Activated naive CD8-positive, alpha-beta T cell treated with anti-CD3 and anti-CD28 coated beads, Interleukin-2, amount 10 ng/mL, durations not matched to agents 7 days and 5 days (primary cell): ENCODE measurements around the gene TCEA2. TPM values are rescaled to one million over a fixed set of nuclear protein-coding genes. Genes with fewer than 3 reads are reported as not detected.

ENCODE experiments used
- ATAC-seq: fragments of 150-1000 bp; cut with Tn5 transposase; one replicate; pipeline ENCODE4 v1.10.0; 2021; ENCODE audit warnings: low read depth, moderate library complexity
- POLR2A ChIA-PET: fragments of 350-600 bp; sonication (Branson Sonifier 250); formaldehyde crosslinking; loops from one replicate; lab custom pipeline; 2021; ENCODE audit warnings: antibody characterized with exemption; lab: Charles Lee
- DNase-seq: peaks from one replicate; pipeline ENCODE4 v3.0.0; 2021
- H3K27ac Mint-ChIP-seq: one replicate; pipeline ENCODE4 v1.8.0; 2022; ENCODE audit warnings: mild to moderate bottlenecking, mixed read lengths
- H3K27me3 Mint-ChIP-seq: one replicate; pipeline ENCODE4 v1.8.0; 2022; ENCODE audit warnings: mild to moderate bottlenecking, moderate library complexity, mixed read lengths
- H3K36me3 Mint-ChIP-seq: one replicate; pipeline ENCODE4 v1.8.0; 2021; ENCODE audit warnings: mild to moderate bottlenecking, mixed read lengths
- H3K4me1 Mint-ChIP-seq: one replicate; pipeline ENCODE4 v1.8.0; 2021; ENCODE audit warnings: mixed read lengths
- H3K4me3 Mint-ChIP-seq: one replicate; pipeline ENCODE4 v1.8.0; 2022; ENCODE audit warnings: mild to moderate bottlenecking, moderate library complexity, mixed read lengths
- H3K9me3 Mint-ChIP-seq: one replicate; pipeline ENCODE4 v1.8.0; 2021; ENCODE audit warnings: mixed read lengths
- total RNA-seq, 2 experiments: library from RNA; stranded (reverse); gene quantifications; one replicate each; pipeline ENCODE4 v1.2.3, GENCODE V29; 2021

Gene TCEA2
- total RNA-seq, 2 experiments from 2014 or later = 65.3 to 74.9 TPM

- H3K36me3 Mint-ChIP-seq = peaks cover 10% of the 10 kb centered on the region
- H3K27ac Mint-ChIP-seq = no peak overlapping the region
- ATAC-seq = no peak
- no peak for DNase-seq
- H3K4me1 Mint-ChIP-seq = peaks cover 23% of the 10 kb centered on the region
- POLR2A ChIA-PET = no interaction called here
- no peaks in the 10 kb centered on the region for H3K9me3 Mint-ChIP-seq
- H3K4me3 Mint-ChIP-seq = no peak overlapping the region
- no peaks in the 10 kb centered on the region for H3K27me3 Mint-ChIP-seq
Observed at GRCh38 chr20:64030371-64031134, 32.4 kb upstream of the TCEA2 start.

DNA sequence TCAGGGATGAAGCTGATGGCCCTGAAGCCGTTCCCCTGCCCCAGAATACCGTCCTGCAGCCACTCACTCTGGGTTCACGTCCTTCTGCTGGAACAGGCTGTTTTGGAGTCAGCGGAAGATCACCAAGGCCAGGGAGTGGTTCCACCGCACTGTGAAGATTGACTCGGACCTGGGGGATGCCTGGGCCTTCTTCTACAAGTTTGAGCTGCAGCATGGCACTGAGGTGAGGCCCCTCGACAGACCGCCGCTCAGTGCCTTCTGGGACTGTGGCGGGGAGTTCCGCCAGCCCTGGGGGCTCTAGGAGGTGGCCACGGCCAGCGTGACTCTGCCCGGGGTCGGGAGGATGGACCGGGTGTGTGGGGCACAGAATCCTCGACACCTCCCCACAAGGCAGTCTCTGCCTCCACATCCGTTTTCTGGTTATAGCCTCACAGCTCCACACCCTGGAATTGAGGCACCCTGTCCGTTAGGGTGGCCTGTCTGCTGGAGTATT is 31.1 kb upstream of the TCEA2 start:
- Mint-ChIP-seq H3K36me3 (peaks cover 10% of the 10 kb centered on the region), H3K9me3 (no peaks in the 10 kb centered on the region)
- POLR2A ChIA-PET = interaction anchor here (0.5 to 0.6 kb wide), 2 partner anchors 10 to 13 kb away, joined by 3 read pairs; no protein-coding TSS in a partner anchor

GRCh38 chr20:64032706-64033624 is 30.0 kb upstream of the TCEA2 start:
- Mint-ChIP-seq H3K9me3 (no peaks in the 10 kb centered on the region), H3K36me3 (peaks cover 8% of the 10 kb centered on the region), H3K27ac (peak overlapping the region; percentile 98), H3K4me3 (no peak overlapping the region), H3K4me1 (peaks cover 40% of the 10 kb centered on the region), H3K27me3 (no peaks in the 10 kb centered on the region)
- ATAC-seq (no peak), DNase-seq (no peak)
- POLR2A ChIA-PET = interaction anchor here (1.7 kb wide), 1 partner anchor 53 kb away, joined by 8 read pairs; the partner anchor contains the start of gene SAMD10

More for the DNA sequence above, 31.1 kb upstream of the TCEA2 start:
- Mint-ChIP-seq H3K4me1 (peaks cover 33% of the 10 kb centered on the region), H3K4me3 (no peak overlapping the region), H3K27ac (no peak overlapping the region), H3K27me3 (no peaks in the 10 kb centered on the region)
- ATAC-seq = no peak
- no peak for DNase-seq

- Mint-ChIP-seq H3K27ac (peak overlapping the region; percentile 98), H3K4me3 (peak overlapping the region; percentile 81), H3K9me3 (no peaks in the 10 kb centered on the region), H3K27me3 (no peaks in the 10 kb centered on the region), H3K4me1 (peaks cover 38% of the 10 kb centered on the region), H3K36me3 (peaks cover 8% of the 10 kb centered on the region)
- POLR2A ChIA-PET = interaction anchor here (1.0 to 1.7 kb wide), 2 partner anchors 54 to 513 kb away, joined by 4 to 8 read pairs; partner anchors contain the start of genes PPDPF and SAMD10
- DNase-seq (no peak), ATAC-seq (no peak)
Observed at GRCh38 chr20:64033981-64034493, 29.0 kb upstream of the TCEA2 start.

- Mint-ChIP-seq H3K4me1 (peaks cover 45% of the 10 kb centered on the region), H3K9me3 (no peaks in the 10 kb centered on the region), H3K27me3 (no peaks in the 10 kb centered on the region), H3K27ac (peak overlapping the region; percentile 98), H3K36me3 (peaks cover 9% of the 10 kb centered on the region), H3K4me3 (peak overlapping the region; percentile 84)
- ATAC-seq (peak; percentile 55), DNase-seq (peak; percentile 73)
- POLR2A ChIA-PET = interaction anchor here (1.1 to 7.1 kb wide), 4 partner anchors 8 to 55 kb away, joined by 3 to 142 read pairs (median 4); partner anchors contain the start of genes OPRL1, PRPF6, RGS19 and SAMD10
Observed at GRCh38 chr20:64035066-64035932, 27.7 kb upstream of the TCEA2 start.

DNA sequence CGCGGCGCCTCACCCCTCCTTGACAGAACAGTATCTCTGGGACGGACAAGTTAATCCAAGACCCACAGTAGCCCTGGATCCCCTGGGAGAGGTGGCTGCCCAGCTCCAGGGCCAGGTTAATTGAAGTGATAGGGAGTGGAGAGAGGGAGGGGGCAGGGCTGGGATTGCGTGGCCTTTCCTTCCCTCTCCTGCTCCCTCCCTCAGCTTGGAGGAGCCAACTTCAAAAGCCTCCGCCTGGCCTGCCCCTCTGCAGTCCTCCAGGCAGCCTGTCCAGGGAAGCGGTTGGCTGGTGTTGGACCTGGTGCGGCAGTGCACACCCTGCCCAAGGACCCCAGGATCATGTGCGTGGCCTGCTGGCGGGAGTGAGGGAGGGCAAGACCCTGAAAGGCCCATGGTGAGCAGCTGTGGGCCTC is 27.1 kb upstream of the TCEA2 start, which contains the start of gene C20orf204:
TSS of gene C20orf204 (plus strand) at position 250 of the 413 bp plus-strand sequence. CDS start at position 392, 142 bp downstream.
- Mint-ChIP-seq H3K27ac (peak within 1 kb of the TSS; percentile 98), H3K4me1 (peaks cover 51% of the 10 kb centered on the region), H3K36me3 (peaks cover 6% of the 10 kb centered on the region), H3K9me3 (no peaks in the 10 kb centered on the region), H3K4me3 (peak within 1 kb of the TSS; percentile 84), H3K27me3 (no peaks in the 10 kb centered on the region)
- ATAC-seq = no peak
- no peak for DNase-seq
- POLR2A ChIA-PET = interaction anchor here (1.0 to 7.1 kb wide), 6 partner anchors 9 to 401 kb away, joined by 3 to 142 read pairs (median 4); partner anchors contain the start of genes OPRL1, PRPF6, RGS19 and SAMD10

DNA sequence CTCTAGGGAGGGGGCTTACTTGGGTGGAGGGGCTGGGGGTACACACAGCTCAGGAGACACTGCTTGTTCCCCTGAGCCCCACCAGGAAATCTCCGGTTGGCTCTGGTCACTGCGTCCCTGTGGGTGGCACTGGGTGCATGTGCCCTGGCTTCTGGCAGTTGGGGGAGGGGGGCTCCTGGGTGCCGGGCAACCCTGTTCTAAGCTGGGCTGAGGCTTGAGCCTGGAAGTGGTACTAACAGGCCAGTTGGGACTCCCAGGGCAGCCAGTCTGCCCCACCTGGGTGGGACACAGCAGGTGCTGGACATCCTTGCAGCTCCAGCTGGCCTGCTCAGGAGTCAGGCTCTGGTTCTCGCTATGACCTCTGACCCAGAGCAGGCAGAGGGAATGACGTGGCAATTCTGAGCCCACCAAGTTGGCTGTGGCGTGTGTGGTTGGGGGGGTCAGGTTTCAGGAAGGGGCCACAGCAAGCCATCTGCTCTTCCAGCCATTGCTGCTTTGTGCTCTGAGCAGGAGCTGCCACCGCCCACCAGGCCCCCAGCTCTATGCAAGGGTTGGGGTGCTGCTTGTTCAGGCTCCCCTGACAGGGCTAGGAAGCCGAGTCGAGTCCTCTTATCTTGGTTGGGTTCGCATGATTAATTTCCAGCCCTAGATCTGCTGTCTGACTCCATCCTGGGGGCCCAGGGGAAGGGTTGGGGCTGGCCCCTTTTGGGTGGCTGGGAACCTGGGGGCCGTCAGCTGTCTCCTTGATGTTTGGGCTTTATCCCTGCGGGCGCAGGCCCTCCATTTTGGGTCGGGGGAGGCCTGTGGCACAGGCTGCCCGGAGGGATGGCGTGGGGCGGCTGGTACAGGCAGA is 26.4 kb upstream of the TCEA2 start:
- peak; percentile 51 for DNase-seq
- Mint-ChIP-seq H3K36me3 (peaks cover 6% of the 10 kb centered on the region), H3K27ac (peak overlapping the region; percentile 98), H3K4me3 (peak overlapping the region; percentile 84), H3K9me3 (no peaks in the 10 kb centered on the region), H3K27me3 (no peaks in the 10 kb centered on the region), H3K4me1 (peaks cover 55% of the 10 kb centered on the region)
- no peak for ATAC-seq
- POLR2A ChIA-PET = interaction anchor here (1.0 to 7.1 kb wide), 7 partner anchors 9 to 402 kb away, joined by 3 to 142 read pairs (median 4); partner anchors contain the start of genes OPRL1, PRPF6, RGS19 and SAMD10

DNA sequence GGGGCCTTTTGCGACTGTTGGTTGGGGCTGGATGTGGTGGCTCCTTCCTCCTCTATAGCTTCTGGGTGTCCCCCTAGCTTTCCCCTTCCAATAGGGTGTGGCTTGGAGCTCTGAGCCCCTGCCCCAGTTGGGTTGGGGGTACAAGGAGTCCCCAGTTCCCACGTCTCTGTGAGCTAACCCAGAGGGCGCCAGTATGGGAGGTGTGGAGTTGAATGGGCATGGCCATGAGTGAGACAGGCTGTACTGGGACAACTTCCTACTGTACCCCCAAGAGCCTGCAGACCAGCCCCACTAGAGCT is 25.9 kb upstream of the TCEA2 start:
- DNase-seq (peak; percentile 43), ATAC-seq (no peak)
- POLR2A ChIA-PET = interaction anchor here (1.0 to 7.1 kb wide), 6 partner anchors 20 to 402 kb away, joined by 3 to 142 read pairs (median 4); partner anchors contain the start of genes OPRL1, PRPF6, RGS19 and SAMD10
- H3K27me3 Mint-ChIP-seq = no peaks in the 10 kb centered on the region
- H3K4me1 Mint-ChIP-seq = peaks cover 55% of the 10 kb centered on the region
- no peaks in the 10 kb centered on the region for H3K9me3 Mint-ChIP-seq
- peaks cover 6% of the 10 kb centered on the region for H3K36me3 Mint-ChIP-seq
- peak overlapping the region; percentile 84 for H3K4me3 Mint-ChIP-seq
- peak overlapping the region; percentile 98 for H3K27ac Mint-ChIP-seq

GRCh38 chr20:64037498-64038213 is 25.3 kb upstream of the TCEA2 start:
- DNase-seq (peak; percentile 63), ATAC-seq (no peak)
- peaks cover 52% of the 10 kb centered on the region for H3K4me1 Mint-ChIP-seq
- H3K27ac Mint-ChIP-seq = peak overlapping the region; percentile 98
- no peaks in the 10 kb centered on the region for H3K9me3 Mint-ChIP-seq
- peaks cover 6% of the 10 kb centered on the region for H3K36me3 Mint-ChIP-seq
- H3K4me3 Mint-ChIP-seq = peak overlapping the region; percentile 84
- POLR2A ChIA-PET = interaction anchor here (0.9 to 7.1 kb wide), 12 partner anchors 16 to 81 kb away, joined by 3 to 142 read pairs (median 11); partner anchors contain the start of genes OPRL1, PRPF6, RGS19 and SAMD10
- no peaks in the 10 kb centered on the region for H3K27me3 Mint-ChIP-seq

DNA sequence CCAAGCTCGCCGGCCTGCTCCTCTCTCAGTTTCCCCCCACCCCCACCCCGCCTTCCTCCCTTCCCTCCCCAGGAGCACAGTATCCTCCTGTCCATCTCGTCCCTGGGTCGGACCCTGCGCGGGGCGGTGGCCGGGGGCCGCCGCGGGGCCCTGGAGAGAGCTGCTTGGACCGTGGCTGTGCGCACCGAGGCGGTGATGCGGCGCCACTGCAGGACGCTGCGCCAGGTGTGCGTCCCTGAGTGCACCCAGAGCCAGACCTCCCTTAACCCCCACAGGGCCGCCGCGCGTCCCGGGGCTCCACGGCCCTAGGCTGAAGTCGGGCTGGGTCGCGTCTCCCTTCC is 24.8 kb upstream of the TCEA2 start:
- peaks cover 52% of the 10 kb centered on the region for H3K4me1 Mint-ChIP-seq
- peak overlapping the region; percentile 84 for H3K4me3 Mint-ChIP-seq
- H3K27me3 Mint-ChIP-seq = no peaks in the 10 kb centered on the region
- H3K36me3 Mint-ChIP-seq = peaks cover 6% of the 10 kb centered on the region
- peak overlapping the region; percentile 98 for H3K27ac Mint-ChIP-seq
- no peaks in the 10 kb centered on the region for H3K9me3 Mint-ChIP-seq
- DNase-seq (no peak), ATAC-seq (peak; percentile 22)
- POLR2A ChIA-PET = interaction anchor here (0.7 to 7.1 kb wide), 15 partner anchors 11 to 517 kb away, joined by 3 to 142 read pairs (median 8); partner anchors contain the start of genes OPRL1, PPDPF, PRPF6 and RGS19
